Esophagus mucosa (tissue), 1 donor: ENCODE data around the gene CARM1. TPM values are rescaled to one million over a fixed set of nuclear protein-coding genes. Genes with fewer than 3 reads are reported as not detected.
A peak's percentile ranks its signal among the peaks of the same experiment; 100 is the strongest.

Source experiments
- ATAC-seq: fragments of 200-7000 bp; cut with Tn5 transposase; one replicate; pipeline ENCODE4 v1.9.1; 2020
- total RNA-seq: library from RNA; stranded (reverse); gene quantifications from one replicate; pipeline ENCODE4 v1.2.4, GENCODE V29; 2023
- donor health status: DM: yes; HTN: yes; CAD: no.

Gene CARM1
- total RNA-seq, 1 donor from 2014 or later: 40.3 TPM

DNA sequence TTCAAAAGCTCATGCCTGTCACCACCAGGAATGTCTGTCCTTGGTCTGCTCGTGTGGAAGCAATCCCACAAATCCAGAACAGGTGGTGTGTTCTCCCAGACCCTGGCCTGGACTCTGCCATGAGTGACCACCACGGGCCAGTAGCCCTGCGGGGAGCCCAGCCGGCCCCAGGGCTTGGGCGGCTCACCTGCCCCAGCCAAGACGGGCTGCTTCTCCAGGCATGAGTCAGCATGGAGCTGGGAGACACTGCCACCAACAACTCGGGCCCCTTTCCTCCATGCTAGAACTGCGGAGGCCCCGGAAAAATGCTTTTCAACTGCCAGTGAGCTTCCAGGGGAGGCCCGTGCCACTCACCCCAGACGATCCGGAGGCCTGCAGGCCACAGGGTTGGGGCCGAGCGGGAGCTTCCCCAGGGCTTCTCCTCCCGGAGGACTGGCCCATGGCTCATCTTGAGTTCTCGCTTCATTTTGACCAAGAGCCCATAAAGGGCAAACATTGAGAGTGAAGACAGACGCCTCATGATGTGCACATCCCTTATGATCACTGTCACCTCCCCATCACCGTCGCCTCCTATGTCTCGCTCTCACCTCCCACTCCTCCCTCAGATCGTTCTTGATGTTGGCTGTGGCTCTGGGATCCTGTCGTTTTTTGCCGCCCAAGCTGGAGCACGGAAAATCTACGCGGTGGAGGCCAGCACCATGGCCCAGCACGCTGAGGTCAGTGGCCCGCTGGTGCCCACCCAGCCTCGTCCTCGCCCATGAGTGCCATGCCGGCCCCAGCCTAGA, 40.4 kb downstream of the CARM1 start:
- ATAC-seq: no peak

DNA sequence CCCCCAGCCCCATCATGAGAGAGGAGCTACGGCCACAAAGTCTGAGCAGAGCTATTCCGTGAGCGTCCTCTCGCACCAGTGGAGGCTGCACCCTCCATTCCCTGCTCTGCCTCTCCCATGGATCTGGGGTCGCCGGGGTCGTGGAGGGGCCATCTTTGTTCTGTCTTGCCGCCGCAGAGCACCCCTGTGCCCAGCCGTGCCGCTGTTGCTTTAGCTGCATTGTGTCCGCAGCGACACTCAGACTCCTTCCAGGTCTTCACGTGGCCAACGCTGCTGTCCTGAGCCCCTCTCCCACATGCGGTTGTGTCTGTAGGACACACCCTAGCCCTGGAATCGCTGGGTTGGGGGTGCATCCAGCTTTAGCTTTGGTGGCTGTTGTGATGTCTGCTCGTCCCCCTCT, 41.3 kb downstream of the CARM1 start:
- ATAC-seq: no peak

DNA sequence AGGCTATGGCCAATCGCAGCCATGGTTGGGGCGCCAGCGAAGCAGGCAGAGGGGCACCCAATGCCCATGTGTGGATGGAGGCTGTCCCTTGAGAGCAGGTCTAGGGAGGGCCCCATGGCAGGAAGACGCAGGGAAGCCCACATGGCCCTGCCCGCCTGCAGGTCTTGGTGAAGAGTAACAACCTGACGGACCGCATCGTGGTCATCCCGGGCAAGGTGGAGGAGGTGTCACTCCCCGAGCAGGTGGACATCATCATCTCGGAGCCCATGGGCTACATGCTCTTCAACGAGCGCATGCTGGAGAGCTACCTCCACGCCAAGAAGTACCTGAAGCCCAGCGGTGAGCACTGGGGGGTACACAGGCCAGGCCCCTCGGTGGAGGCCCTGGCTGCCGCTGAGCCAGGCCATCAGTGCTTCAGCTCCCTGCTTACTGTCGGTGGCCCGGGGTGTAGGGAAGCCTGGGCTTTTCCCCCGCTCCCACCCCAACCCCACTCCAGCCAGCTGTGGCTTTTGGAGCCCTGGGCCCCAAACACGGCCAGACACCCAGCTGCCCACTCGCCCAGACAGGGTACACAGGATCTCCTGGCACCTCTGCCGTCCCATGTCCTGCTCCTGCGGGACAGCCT, 42.5 kb downstream of the CARM1 start:
- no peak for ATAC-seq

DNA sequence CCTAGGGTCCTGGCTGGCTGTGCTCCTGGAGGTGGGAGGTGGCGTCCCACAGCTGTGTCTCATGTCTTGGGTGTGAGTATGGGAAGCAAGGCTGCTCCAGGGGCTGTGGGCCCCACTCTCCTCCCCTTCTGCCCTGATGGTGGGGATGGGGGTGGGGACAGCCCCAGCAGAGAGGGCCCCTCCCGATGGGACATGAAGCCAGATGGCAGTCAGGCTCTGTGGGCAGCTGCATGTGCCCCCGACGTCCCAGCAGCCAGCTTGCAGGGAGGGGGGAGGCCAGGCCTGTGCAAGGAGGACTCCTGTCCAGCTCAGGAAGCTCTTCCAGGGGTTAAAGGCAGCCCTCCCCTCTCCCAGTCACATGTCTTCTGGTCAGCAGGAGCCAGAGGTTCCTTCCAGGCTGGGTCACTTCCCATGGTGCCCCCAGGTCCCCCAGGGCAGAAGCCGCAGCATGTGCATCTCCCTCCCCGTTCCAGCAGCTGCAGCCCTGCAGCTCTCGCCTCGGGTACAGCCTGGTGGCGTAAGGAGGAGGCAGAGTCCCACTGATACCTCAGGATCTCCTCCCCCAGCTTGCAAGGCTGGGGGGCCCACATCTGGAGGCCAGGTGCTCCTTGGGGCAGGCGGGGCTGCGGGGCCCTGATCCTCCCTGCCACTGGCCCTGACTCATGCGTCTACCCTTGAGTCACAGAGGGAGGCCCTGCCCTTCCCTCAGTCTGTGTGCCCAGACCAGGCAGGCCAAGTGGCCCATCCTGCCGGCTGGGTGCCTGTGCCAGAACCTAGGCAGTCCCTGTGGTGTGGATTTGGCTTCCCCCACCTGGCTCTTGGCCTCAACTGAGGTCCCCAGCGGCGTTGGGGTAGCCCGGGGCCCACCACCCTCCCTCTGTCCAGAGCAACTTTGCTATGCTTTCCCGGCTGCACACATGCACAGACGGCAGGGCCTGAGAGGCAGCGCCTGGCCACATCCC, 44.1 kb downstream of the CARM1 start:
- peak; percentile 93 for ATAC-seq

DNA sequence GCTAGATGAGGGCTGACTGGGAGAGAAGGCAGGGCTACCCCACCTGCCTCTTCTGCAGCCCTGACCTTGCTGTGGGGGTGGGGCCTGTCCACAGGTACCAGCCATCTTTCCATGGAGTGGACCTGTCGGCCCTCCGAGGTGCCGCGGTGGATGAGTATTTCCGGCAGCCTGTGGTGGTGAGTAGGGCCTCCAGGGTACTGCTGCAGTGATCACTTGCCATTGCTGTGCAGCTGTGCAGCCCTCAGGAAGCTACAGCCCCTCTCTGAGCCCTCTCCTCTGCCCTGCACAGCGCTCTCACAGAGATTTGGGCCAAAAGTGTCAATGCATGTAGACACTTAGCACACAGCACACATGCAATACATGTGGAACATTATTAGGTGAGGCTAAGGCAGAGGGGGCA, 45.2 kb downstream of the CARM1 start:
- no peak for ATAC-seq

DNA sequence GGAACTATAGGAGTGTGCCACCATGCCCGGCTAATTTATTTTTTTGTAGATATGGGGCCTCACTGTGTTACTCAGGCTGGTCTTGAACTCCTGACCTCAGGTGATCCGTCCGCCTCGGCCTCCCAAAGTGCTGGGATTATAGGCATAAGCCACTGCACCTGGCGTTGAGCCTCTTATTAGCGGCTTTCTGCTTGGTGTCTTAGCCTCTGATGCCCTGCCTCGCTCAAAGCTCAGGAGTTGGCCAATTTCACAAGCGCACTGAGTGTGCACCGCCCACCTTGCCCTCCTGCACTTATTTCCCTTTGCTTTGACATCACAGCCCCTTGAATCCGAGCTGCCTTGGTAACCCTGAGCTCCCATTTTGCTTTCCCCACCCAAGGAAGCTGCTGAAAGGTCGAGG, 47.0 kb downstream of the CARM1 start:
- no peak for ATAC-seq

DNA sequence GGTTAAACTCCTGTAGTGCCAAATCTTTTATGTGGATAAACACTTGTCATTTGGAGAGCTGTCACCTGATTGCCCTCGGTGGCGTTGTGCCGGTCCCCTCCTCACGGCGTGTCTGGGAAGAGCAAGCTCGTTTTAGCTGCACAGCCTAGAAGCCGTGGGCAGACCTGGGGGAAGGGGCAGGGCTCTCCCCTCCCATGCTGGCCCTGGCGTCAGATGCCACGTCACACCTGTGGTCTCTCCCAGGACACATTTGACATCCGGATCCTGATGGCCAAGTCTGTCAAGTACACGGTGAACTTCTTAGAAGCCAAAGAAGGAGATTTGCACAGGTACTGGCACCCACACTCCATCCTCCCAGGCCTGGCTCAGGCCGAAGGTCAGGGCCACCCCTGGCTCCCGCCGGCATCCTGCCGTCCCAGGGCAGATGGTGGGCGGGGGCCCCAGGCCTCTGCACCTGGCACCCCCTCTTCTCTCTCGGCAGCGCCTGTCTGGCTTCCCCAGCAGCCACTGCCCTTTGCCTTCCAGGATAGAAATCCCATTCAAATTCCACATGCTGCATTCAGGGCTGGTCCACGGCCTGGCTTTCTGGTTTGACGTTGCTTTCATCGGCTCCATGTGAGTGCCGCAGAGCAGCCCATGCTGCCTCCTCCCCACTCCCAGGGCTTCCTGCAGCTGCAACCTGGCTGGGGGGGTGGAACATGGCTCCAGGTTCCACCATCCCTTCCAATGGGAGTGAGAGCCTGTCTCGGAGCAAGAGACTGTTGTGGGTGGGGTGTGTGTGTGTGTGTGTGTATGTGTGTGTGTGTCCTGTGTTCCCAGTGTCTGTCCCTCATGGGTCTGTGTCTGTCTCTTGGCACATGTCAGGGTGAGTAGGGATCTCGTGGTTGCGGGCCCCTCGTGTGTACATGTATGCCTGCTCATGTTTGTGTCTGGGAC, 48.3 kb downstream of the CARM1 start:
- ATAC-seq: no peak

DNA sequence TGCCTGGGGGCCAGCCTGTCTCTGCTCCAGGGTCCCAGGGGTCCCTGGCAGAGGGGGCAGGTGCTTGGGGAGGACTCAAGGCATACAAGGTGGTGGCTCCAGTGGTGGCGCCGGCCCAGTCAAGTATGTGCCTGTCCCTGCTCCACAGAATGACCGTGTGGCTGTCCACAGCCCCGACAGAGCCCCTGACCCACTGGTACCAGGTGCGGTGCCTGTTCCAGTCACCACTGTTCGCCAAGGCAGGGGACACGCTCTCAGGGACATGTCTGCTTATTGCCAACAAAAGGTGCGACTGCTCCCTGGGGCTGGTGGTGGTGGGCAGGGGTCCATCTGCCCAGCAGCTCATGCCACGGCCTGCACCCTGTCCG, 48.9 kb downstream of the CARM1 start:
- ATAC-seq: no peak

DNA sequence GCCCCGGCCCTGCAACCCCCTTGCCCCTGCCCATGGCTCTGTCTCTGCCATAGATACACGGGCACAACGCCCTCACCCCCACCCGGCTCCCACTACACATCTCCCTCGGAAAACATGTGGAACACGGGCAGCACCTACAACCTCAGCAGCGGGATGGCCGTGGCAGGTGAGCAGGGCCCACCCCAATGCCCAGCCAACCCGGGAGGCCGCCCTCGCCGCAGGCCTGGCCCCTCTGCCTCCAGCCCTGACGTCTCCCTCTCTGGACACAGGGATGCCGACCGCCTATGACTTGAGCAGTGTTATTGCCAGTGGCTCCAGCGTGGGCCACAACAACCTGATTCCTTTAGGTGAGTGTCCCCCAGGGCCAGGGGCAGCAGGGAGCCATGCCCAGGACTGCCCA, 49.4 kb downstream of the CARM1 start:
- ATAC-seq: no peak

DNA sequence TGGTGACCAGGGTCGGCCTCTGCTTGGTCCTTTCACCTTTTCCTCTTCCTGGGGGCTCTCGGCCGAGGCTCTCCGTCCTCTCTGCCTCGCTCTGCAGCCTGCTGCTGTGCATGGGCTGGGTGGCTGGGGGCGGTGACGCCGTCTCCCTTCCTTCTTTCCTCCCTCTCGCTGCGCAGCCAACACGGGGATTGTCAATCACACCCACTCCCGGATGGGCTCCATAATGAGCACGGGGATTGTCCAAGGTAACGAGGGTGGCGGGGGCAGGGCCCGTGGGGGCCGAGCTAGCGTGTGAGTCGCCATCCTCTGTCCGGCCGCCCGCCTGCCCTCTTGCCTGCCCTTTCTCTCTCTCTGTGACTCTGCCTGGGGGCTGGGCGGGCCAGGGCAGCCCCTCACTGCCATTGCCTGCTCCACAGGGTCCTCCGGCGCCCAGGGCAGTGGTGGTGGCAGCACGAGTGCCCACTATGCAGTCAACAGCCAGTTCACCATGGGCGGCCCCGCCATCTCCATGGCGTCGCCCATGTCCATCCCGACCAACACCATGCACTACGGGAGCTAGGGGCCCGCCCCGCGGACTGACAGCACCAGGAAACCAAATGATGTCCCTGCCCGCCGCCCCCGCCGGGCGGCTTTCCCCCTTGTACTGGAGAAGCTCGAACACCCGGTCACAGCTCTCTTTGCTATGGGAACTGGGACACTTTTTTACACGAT, 50.0 kb downstream of the CARM1 start:
- ATAC-seq: peak; percentile 17

DNA sequence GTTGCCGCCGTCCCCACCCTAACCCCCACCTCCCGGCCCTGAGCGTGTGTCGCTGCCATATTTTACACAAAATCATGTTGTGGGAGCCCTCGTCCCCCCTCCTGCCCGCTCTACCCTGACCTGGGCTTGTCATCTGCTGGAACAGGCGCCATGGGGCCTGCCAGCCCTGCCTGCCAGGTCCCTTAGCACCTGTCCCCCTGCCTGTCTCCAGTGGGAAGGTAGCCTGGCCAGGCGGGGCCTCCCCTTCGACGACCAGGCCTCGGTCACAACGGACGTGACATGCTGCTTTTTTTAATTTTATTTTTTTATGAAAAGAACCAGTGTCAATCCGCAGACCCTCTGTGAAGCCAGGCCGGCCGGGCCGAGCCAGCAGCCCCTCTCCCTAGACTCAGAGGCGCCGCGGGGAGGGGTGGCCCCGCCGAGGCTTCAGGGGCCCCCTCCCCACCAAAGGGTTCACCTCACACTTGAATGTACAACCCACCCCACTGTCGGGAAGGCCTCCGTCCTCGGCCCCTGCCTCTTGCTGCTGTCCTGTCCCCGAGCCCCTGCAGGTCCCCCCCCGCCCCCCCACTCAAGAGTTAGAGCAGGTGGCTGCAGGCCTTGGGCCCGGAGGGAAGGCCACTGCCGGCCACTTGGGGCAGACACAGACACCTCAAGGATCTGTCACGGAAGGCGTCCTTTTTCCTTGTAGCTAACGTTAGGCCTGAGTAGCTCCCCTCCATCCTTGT, 50.7 kb downstream of the CARM1 start:
- ATAC-seq: no peak

DNA sequence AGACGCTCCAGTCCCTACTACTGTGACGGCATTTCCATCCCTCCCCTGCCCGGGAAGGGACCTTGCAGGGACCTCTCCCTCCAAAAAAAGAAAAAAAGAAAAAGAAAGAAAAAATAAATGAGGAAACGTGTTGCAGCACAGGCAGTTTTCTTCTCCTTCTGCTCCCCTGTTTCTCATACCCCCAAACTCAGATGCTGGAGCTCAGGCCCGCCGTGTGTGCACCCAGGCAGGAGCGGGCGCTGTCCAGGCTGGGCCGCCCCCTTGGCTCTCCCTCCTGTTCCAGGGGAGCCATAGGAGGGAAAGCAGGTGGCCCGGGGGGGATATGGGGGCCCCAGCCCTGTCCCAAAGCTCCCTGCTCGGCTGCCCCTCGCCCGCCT, 51.3 kb downstream of the CARM1 start:
- ATAC-seq: no peak

DNA sequence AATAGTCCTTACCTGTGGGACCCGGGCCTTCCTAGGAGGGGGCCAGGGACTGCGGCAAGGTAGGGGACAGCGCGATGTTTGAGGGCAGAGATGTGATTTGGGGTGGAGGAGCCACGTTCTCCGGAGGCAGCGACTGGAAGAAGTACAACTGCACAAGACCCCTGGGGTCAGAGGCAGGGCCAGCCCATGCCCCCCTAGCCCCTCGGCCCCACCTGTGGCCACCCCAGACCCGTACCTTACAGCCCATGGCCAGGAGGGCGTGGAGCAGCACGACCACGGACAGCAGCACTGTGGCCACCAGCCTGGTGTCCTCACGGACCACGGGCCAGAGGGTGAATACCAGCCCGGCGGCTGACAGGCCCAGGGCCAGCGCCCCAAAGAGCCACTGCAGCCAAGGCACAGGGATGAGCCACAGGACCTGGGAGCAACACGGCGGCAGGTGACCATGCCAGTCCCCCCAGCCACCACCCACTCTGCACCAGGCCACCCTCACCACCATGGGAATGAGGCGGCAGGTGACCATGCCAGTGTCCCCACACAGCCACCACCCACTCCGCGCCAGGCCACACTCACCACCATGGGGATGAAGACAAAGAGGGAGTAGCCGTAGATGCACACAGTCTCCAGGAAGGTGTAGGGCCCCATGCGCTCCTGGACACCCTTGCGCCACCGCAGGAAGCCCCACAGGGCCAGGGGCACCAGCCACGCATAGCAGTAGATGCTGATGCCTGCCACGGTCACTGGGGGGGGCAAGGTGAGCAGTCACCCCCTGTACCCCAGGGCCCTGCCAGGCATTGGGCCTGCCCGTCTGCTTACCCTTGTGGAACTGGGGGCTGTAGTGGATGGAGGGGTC, 52.1 kb downstream of the CARM1 start:
- ATAC-seq: no peak

DNA sequence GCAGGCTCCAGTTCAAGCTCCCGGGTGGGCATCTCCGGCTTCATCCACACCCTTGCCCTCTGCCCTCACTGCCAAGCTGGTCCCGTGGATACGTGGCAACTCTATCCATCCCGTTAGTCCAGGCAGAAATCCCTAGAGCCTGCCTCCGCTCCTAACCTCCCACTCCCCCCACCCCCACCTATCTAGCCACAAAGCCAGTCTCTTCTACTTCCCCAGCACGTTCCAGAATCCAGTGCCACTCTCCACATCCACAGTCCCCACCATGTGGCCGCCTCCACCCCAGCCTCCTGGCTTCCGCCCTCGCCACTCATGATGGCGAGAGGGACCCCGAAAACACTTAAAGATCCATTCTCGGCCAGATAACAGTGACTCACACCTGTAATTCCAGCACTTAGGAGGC, 53.2 kb downstream of the CARM1 start:
- no peak for ATAC-seq

DNA sequence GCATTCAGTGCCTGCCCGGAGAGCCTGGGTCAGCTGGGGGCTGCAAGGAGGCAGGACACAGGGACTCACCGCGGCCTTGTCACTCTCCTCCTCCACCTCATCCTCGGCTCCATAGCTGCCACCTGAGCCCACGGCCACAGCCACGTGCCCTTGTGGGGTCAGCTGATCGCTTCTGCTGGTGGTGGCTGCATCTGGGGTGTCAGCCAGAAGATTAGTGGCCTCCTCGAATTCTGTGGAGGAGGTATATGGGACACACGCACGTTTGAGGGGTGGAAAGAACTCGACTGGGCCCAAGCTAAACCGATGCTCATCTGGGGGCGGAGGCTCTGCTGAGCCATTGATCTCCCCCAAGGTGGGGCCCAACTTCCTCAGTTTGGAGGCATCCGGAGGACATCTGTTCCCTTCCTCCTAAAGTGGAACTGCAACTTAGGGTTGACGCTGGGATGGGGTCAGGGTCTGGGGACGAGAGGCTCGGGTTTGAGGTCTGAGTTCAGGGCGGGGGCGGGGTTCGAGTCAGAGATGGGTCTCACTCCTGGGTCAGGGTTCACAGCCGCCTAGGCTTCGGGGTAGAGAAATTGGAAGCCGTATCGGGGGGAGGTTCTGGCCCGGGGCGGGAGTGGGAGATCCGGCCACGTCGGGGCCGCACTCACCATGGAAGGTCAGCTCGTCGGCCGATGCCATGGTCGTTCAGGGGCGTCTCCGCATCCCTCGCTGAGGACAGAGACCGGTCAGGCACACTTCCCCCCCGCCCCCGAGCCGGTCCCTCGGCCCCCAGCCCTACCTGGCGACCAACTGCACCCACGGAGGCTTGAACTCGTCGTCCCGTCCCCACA, 56.6 kb downstream of the CARM1 start:
- ATAC-seq: peak; percentile 2

DNA sequence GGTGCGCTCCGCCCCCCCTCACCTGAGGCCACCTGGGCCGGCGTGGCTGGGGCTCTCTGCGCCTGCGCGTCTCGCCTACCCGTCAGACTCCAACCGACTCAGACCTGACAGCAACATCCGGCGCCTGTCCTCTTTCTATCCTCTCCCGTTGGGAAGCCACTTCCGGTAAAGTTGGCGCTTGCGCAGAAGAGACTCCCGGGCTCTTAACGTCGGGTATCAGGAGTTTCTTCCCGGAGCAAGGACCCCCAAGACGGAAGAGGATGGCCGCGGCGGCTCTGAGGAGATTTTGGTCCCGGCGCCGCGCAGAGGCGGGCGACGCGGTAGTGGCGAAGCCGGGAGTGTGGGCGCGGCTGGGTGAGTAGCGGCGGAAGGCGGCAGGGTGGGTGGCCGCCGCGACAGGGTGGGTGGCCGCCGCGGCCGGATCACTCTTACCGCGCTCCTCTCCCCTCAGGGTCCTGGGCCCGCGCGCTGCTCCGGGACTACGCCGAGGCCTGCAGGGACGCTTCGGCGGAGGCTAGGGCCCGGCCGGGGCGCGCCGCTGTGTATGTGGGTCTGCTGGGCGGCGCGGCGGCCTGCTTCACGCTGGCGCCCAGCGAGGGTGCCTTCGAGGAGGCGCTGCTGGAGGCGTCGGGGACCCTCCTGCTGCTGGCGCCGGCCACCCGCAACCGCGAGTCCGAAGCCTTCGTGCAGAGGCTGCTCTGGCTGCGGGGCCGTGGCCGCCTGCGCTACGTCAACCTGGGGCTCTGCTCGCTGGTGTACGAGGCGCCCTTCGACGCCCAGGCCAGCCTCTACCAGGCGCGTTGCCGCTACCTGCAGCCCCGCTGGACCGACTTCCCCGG, 57.4 kb downstream of the CARM1 start, which contains the start of the genes TIMM29 and YIPF2:
Gene TIMM29 (plus strand): TSS at position 249 of the 839 bp plus-strand sequence. CDS start 12 bp downstream, at position 261.
Gene YIPF2 (minus strand): TSS at position 77 of the 839 bp plus-strand sequence. CDS start 229 bp downstream, outside the sequence.
- ATAC-seq: peak; percentile 93

DNA sequence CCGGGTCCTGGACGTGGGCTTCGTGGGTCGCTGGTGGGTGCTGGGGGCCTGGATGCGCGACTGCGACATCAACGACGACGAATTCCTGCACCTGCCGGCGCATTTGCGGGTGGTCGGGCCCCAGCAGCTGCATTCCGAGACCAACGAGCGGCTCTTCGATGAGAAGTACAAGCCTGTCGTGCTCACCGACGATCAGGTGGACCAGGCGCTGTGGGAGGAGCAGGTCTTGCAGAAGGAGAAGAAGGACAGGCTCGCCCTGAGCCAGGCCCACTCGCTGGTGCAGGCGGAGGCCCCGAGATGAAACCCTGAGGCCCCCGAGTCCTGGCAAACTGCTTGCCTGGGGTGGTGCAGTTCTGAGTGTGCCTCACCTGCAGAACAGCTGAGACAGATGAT, 58.0 kb downstream of the CARM1 start:
- ATAC-seq: peak; percentile 22
